Kidney epithelial cell (primary cell): ENCODE measurements around the gene KIAA1958. TPM values are rescaled to one million over a fixed set of nuclear protein-coding genes. Genes with fewer than 3 reads are reported as not detected.
"Not testable (repeated sequence)": the region's sequence is repeated elsewhere in the genome, so short reads cannot be mapped to it uniquely, and the experiment has no call there.

Experiments used
- DNase-seq: peaks from one replicate; pipeline ENCODE4 v3.0.0-alpha.2; 2010; ENCODE audit warnings: low read depth
- H3K27me3 ChIP-seq: 2 replicates; pipeline ENCODE4 v1.6.0; 2011; ENCODE audit warnings: low read length; ENCODE audit not compliant: control insufficient read depth, insufficient read depth
- H3K36me3 ChIP-seq: 2 replicates; pipeline ENCODE4 v1.5.1; 2011; ENCODE audit warnings: low read length; ENCODE audit not compliant: control insufficient read depth, insufficient read depth
- H3K4me3 ChIP-seq: 2 replicates; pipeline ENCODE4 v1.5.1; 2011; ENCODE audit warnings: low read depth, mild to moderate bottlenecking, control low read depth, low read length
- total RNA-seq: library from RNA; depleted of rRNA; stranded (reverse); fragments of >200 nt; gene quantifications from 2 replicates; pipeline ENCODE4 v1.2.3, GENCODE V29; 2015
- TF ChIP-seq, protein P1 (sequence below): IDR thresholded peaks from 2 replicates; pipeline ENCODE4 v1.5.1; 2011; ENCODE audit warnings: mild to moderate bottlenecking, moderate library complexity, low read length, control low read depth, inconsistent platforms; ENCODE audit not compliant: insufficient read depth, poor library complexity, severe bottlenecking

Gene KIAA1958
- total RNA-seq, 1 donor from 2014 or later = 7.5 TPM

DNA sequence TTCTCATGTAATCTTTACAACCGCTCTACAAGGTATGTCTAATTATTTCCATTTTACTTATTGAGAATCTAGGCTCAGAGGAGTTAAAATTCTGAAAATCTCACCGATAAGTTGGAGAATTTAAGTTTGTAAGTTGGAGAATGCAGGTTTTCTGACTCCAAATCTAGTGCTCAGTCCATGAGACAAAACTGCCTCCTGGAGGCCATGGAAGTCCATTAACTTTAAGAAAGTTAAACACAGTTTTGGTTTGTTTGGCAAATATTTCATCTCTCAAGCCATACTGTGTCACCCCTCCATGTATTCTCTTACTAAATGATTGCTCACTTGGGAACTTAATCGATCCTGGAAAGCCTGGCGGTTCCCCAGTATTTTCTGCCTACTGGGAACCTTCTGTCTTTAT is 178.7 kb downstream of the KIAA1958 start:
- Histone ChIP-seq H3K27me3 (no peaks in the 10 kb centered on the region), H3K36me3 (no peaks in the 10 kb centered on the region), H3K4me3 (no peak overlapping the region)
- TF ChIP-seq, protein P1, sequence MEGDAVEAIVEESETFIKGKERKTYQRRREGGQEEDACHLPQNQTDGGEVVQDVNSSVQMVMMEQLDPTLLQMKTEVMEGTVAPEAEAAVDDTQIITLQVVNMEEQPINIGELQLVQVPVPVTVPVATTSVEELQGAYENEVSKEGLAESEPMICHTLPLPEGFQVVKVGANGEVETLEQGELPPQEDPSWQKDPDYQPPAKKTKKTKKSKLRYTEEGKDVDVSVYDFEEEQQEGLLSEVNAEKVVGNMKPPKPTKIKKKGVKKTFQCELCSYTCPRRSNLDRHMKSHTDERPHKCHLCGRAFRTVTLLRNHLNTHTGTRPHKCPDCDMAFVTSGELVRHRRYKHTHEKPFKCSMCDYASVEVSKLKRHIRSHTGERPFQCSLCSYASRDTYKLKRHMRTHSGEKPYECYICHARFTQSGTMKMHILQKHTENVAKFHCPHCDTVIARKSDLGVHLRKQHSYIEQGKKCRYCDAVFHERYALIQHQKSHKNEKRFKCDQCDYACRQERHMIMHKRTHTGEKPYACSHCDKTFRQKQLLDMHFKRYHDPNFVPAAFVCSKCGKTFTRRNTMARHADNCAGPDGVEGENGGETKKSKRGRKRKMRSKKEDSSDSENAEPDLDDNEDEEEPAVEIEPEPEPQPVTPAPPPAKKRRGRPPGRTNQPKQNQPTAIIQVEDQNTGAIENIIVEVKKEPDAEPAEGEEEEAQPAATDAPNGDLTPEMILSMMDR = no peak
- no peak for DNase-seq

GRCh38 chr9:112669326-112669725 is 182.7 kb downstream of the KIAA1958 start:
- no peaks in the 10 kb centered on the region for H3K27me3 ChIP-seq
- H3K4me3 ChIP-seq = no peak overlapping the region
- TF ChIP-seq, protein P1 = no peak
- no peak for DNase-seq
- no peaks in the 10 kb centered on the region for H3K36me3 ChIP-seq

GRCh38 chr9:112670991-112671625 is 184.5 kb downstream of the KIAA1958 start:
- Histone ChIP-seq H3K36me3 (no peaks in the 10 kb centered on the region), H3K27me3 (no peaks in the 10 kb centered on the region), H3K4me3 (no peak overlapping the region)
- DNase-seq = no peak
- TF ChIP-seq, protein P1 = no peak

DNA sequence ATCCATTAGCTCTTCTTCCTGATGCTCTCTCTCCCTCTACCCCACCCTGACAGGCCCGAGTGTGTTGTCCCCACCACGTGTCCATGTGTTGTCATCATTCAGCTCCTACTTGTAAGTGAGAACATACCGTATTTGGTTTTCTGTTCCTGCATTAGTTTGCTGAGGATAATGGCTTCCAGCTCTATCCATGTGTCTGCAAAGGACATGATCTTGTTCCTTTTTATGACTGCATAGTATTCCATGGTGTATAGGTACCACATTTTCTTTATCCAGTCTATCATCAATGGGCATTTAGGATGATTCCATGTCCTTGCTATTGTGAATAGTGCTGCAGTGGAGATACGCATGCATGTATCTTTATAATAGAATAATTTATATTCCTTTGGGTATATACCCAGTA is 186.6 kb downstream of the KIAA1958 start:
- not testable (repeated sequence) for DNase-seq, H3K36me3 ChIP-seq, H3K4me3 ChIP-seq, H3K27me3 ChIP-seq

GRCh38 chr9:112677040-112677439 is 190.4 kb downstream of the KIAA1958 start:
- TF ChIP-seq, protein P1 = no peak
- H3K36me3 ChIP-seq = no peaks in the 10 kb centered on the region
- DNase-seq = no peak
- H3K4me3 ChIP-seq = no peak overlapping the region
- H3K27me3 ChIP-seq = no peaks in the 10 kb centered on the region

DNA sequence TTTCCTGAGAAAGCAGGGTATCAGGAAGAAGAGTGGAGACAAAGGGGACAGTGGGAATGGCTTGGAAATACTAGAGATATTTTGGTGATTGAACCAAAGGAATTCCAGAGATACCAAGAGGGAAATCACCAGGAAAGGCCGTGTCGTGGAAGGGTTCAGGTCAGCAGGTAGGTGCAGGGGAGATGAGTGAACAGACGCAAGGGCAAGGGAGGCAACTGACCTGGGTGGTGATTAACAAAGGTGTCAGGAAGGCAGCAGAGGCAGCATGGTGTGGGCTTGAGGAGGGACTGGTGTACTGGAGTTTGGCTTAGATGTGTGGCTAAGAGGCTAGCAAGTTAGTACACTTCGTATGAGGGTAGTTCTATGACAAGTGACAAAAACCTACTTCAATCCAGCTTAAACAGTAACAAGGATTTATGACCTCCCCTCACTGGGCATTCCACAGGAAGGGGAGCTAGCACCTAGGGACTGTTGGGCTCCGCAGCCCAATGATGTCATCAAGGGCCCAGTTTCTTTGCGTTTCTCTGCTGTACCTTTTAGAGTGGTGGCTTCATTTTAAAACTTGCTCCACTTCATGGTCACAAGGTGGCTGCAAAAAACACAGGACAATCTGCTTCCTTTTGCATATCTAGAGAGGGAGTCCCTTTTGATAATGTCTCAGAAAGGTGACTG is 194.2 kb downstream of the KIAA1958 start:
- H3K4me3 ChIP-seq = no peak overlapping the region
- no peaks in the 10 kb centered on the region for H3K27me3 ChIP-seq
- no peak for DNase-seq
- TF ChIP-seq, protein P1 = no peak
- no peaks in the 10 kb centered on the region for H3K36me3 ChIP-seq
